IMR-90 (cell line): ENCODE data around the gene ZNF236. TPM values are rescaled to one million over a fixed set of nuclear protein-coding genes. Genes with fewer than 3 reads are reported as not detected.

Source experiments
- ATAC-seq: fragments of 200-7000 bp; cut with Tn5 transposase; 2 replicates; pipeline ENCODE4 v1.9.1; 2020; ENCODE audit warnings: low read depth, mild to moderate bottlenecking, moderate library complexity
- BruUV-seq: library from RNA; stranded (reverse); fragments of 400-500 nt; replicated peaks from 2 replicates; lab custom pipeline; 2021; lab: Mats Ljungman, UMichigan
- CTCF ChIA-PET: fragments of 300-600 bp; formaldehyde crosslinking; extraction: SDS; loops from one replicate; lab custom pipeline; 2021; ENCODE audit warnings: antibody characterized with exemption; lab: Yijun Ruan, JAX
- POLR2A ChIA-PET: fragments of 300-600 bp; sonication (Branson Sonifier 250); formaldehyde crosslinking; loops from one replicate; lab custom pipeline; 2022; ENCODE audit warnings: antibody characterized with exemption; ENCODE audit not compliant: unreplicated experiment; lab: Charles Lee
- DNase-seq: peaks from one replicate; pipeline ENCODE4 v3.0.0; 2013
- H2AFZ ChIP-seq: replicated peaks from 2 replicates; pipeline ENCODE3; 2013; ENCODE audit warnings: low read length, mild to moderate bottlenecking; ENCODE audit not compliant: poor library complexity
- H2AK5ac ChIP-seq: 2 replicates; pipeline ENCODE4 v1.6.1; 2013; ENCODE audit warnings: low read depth, low read length, inconsistent platforms
- H2AK9ac ChIP-seq: replicated peaks from 2 replicates; pipeline ENCODE3; 2013; ENCODE audit warnings: mild to moderate bottlenecking, low read depth, low read length, moderate library complexity; ENCODE audit not compliant: poor library complexity
- H2BK120ac ChIP-seq: 2 replicates; pipeline ENCODE4 v1.6.1; 2013; ENCODE audit warnings: low read depth, low read length, inconsistent platforms
- H2BK15ac ChIP-seq: 3 replicates; pipeline ENCODE4 v1.6.1; 2013; ENCODE audit warnings: low read depth, low read length, inconsistent platforms
- H2BK20ac ChIP-seq: 2 replicates; pipeline ENCODE4 v1.6.1; 2013; ENCODE audit warnings: low read depth, mild to moderate bottlenecking, inconsistent platforms, low read length, moderate library complexity
- H2BK5ac ChIP-seq: 2 replicates; pipeline ENCODE4 v1.6.1; 2013; ENCODE audit warnings: mild to moderate bottlenecking, low read depth, low read length, inconsistent platforms; ENCODE audit not compliant: poor library complexity, severe bottlenecking
- H3K14ac ChIP-seq: replicated peaks from 2 replicates; pipeline ENCODE4 v1.6.1; 2013; ENCODE audit warnings: low read depth, low read length, inconsistent platforms
- H3K18ac ChIP-seq: 2 replicates; pipeline ENCODE4 v1.6.1; 2013; ENCODE audit warnings: low read depth, low read length, control low read depth
- H3K23ac ChIP-seq: 2 replicates; pipeline ENCODE4 v1.6.1; 2013; ENCODE audit warnings: low read depth, low read length, inconsistent platforms
- H3K27ac ChIP-seq: 2 replicates; pipeline ENCODE4 v1.5.1; 2013; ENCODE audit warnings: mild to moderate bottlenecking, control low read depth, low read length; ENCODE audit not compliant: insufficient read depth
- H3K27me3 ChIP-seq: 2 replicates; pipeline ENCODE4 v1.6.1; 2013; ENCODE audit warnings: low read length; ENCODE audit not compliant: control insufficient read depth, insufficient read depth
- H3K36me3 ChIP-seq: 2 replicates; pipeline ENCODE4 v1.6.1; 2013; ENCODE audit warnings: low read length, mixed read lengths; ENCODE audit not compliant: control insufficient read depth, insufficient read depth
- H3K4ac ChIP-seq: 2 replicates; pipeline ENCODE4 v1.6.1; 2013; ENCODE audit warnings: low read depth, low read length, inconsistent platforms
- H3K4me1 ChIP-seq: 2 replicates; pipeline ENCODE4 v1.6.1; 2013; ENCODE audit warnings: low read length, mixed read lengths; ENCODE audit not compliant: control insufficient read depth, insufficient read depth
- H3K4me2 ChIP-seq: 2 replicates; pipeline ENCODE4 v1.6.1; 2013; ENCODE audit warnings: low read depth, mild to moderate bottlenecking, control low read depth, low read length, moderate library complexity
- H3K4me3 ChIP-seq: 2 replicates; pipeline ENCODE4 v1.5.1; 2013; ENCODE audit warnings: low read depth, mild to moderate bottlenecking, control low read depth, low read length, moderate library complexity; ENCODE audit not compliant: insufficient read depth
- H3K56ac ChIP-seq: 2 replicates; pipeline ENCODE4 v1.6.1; 2013; ENCODE audit warnings: low read length, inconsistent platforms; ENCODE audit not compliant: insufficient read depth; ENCODE audit errors: extremely low read depth
- H3K79me1 ChIP-seq, 2 experiments: 2 replicates each; pipeline ENCODE4 v1.6.1; 2013; ENCODE audit warnings: low read length in 2 of 2, inconsistent platforms in 1 of 2, low read depth in 1 of 2
- H3K9ac ChIP-seq: 2 replicates; pipeline ENCODE4 v1.6.1; 2013; ENCODE audit warnings: low read depth, low read length, control low read depth
- H3K9me1 ChIP-seq: 2 replicates; pipeline ENCODE4 v1.6.1; 2013; ENCODE audit warnings: low read length, inconsistent platforms; ENCODE audit not compliant: insufficient read depth
- H3K9me3 ChIP-seq: 2 replicates; pipeline ENCODE4 v1.6.1; 2013; ENCODE audit warnings: low read length; ENCODE audit not compliant: control insufficient read depth, insufficient read depth
- H4K20me1 ChIP-seq: 2 replicates; pipeline ENCODE4 v1.6.1; 2013; ENCODE audit warnings: low read length, inconsistent platforms; ENCODE audit not compliant: insufficient read depth
- H4K5ac ChIP-seq: 2 replicates; pipeline ENCODE4 v1.6.1; 2013; ENCODE audit warnings: mild to moderate bottlenecking, low read depth, low read length, control low read depth
- H4K8ac ChIP-seq, 2 experiments: 2 replicates each; pipeline ENCODE4 v1.6.1; 2013; ENCODE audit warnings: low read depth in 2 of 2, low read length in 2 of 2, control low read depth in 1 of 2, inconsistent platforms in 1 of 2
- H4K91ac ChIP-seq: 2 replicates; pipeline ENCODE4 v1.6.1; 2013; ENCODE audit warnings: low read depth, low read length, inconsistent platforms; ENCODE audit not compliant: insufficient read depth
- BHLHE40 ChIP-seq: fragments of 150-350 bp; IDR thresholded peaks from 2 replicates; pipeline ENCODE4 v1.6.1; 2016; ENCODE audit warnings: mild to moderate bottlenecking, low read depth, low read length
- CEBPB ChIP-seq: IDR thresholded peaks from 2 replicates; pipeline ENCODE4 v1.6.1; 2012; ENCODE audit warnings: low read depth, low read length, improper control_type of control experiment
- CHD1 ChIP-seq: IDR thresholded peaks from 2 replicates; pipeline ENCODE4 v1.6.1; 2012; ENCODE audit warnings: low read depth, low read length, improper control_type of control experiment
- CTCF ChIP-seq: conservative IDR thresholded peaks from 2 replicates; pipeline ENCODE4 v1.5.1; 2012; ENCODE audit warnings: mild to moderate bottlenecking, low read depth, low read length, improper control_type of control experiment
- ELK1 ChIP-seq: fragments of 150-350 bp; IDR thresholded peaks from 2 replicates; pipeline ENCODE4 v1.6.1; 2016; ENCODE audit warnings: low read depth, mild to moderate bottlenecking, low read length, moderate library complexity, borderline replicate concordance
- FOS ChIP-seq: fragments of 150-350 bp; IDR thresholded peaks from 2 replicates; pipeline ENCODE4 v1.6.1; 2016; ENCODE audit warnings: low read depth, low read length
- MAZ ChIP-seq: IDR thresholded peaks from 2 replicates; pipeline ENCODE4 v1.6.1; 2012; ENCODE audit warnings: low read depth, mild to moderate bottlenecking, low read length, improper control_type of control experiment, moderate library complexity, borderline replicate concordance
- MXI1 ChIP-seq: IDR thresholded peaks from 2 replicates; pipeline ENCODE4 v1.6.1; 2012; ENCODE audit warnings: low read depth, mild to moderate bottlenecking, low read length, moderate library complexity, borderline replicate concordance
- NFE2L2 ChIP-seq: fragments of 150-350 bp; IDR thresholded peaks from 2 replicates; pipeline ENCODE4 v1.6.1; 2016; ENCODE audit warnings: low read depth, mild to moderate bottlenecking, low read length
- POLR2A ChIP-seq: IDR thresholded peaks from 2 replicates; pipeline ENCODE4 v1.6.1; 2012; ENCODE audit warnings: mild to moderate bottlenecking, low read depth, low read length
- RAD21 ChIP-seq: IDR thresholded peaks from 2 replicates; pipeline ENCODE4 v1.6.1; 2012; ENCODE audit warnings: low read length, improper control_type of control experiment
- RFX5 ChIP-seq: IDR thresholded peaks from 2 replicates; pipeline ENCODE4 v1.8.0; 2012; ENCODE audit warnings: low read depth, mild to moderate bottlenecking, low read length, moderate library complexity
- SMC3 ChIP-seq: fragments of 150-350 bp; IDR thresholded peaks from 2 replicates; pipeline ENCODE4 v1.6.1; 2016; ENCODE audit warnings: low read depth, mild to moderate bottlenecking, antibody characterized with exemption, low read length, moderate library complexity
- USF2 ChIP-seq: fragments of 150-350 bp; IDR thresholded peaks from 2 replicates; pipeline ENCODE4 v1.6.1; 2017; ENCODE audit warnings: mild to moderate bottlenecking, antibody characterized with exemption, low read length, low read depth
- WGBS, 2 experiments: methylation state at CpG; one replicate each; pipeline versions ENCODE4 v1.1.5 to v1.1.7; 2013; ENCODE audit warnings: missing lambda C conversion rate in 2 of 2; ENCODE audit not compliant: insufficient read length in 1 of 2; ENCODE audit errors: extremely low coverage in 2 of 2; 5-methylcytosine and 5-hydroxymethylcytosine counted together
- dilution Hi-C: fragments of 300-500 bp; cut with HindIII; formaldehyde crosslinking; loops from one replicate; pipeline ENCODE4 v1.14.3; 2018; ENCODE audit warnings: low sequenced_read_pairs; ENCODE audit not compliant: unreplicated experiment
- in situ Hi-C: fragments of 300-500 bp; cut with MboI; formaldehyde crosslinking; loops from 3 replicates; pipeline ENCODE4 v1.14.3; 2019; ENCODE audit warnings: low sequenced_read_pairs, inconsistent platforms, mixed read lengths
- intact Hi-C: fragments of 100-400 bp; cut with micrococcal nuclease; formaldehyde crosslinking; loops from 2 replicates; pipeline ENCODE4 v1.10.0; 2022
- polyA plus RNA-seq, 3 experiments: library from polyadenylated mRNA; depleted of rRNA; stranded (reverse); fragments of >200 nt; gene quantifications; 2 replicates each; pipeline ENCODE4 v1.2.3, GENCODE V29; 2012; ENCODE audit warnings: low replicate concordance in 1 of 3
- total RNA-seq: library from RNA; depleted of rRNA; stranded (reverse); fragments of >200 nt; gene quantifications from 2 replicates; pipeline ENCODE4 v1.2.3, GENCODE V29; 2012

Gene ZNF236
- total and polyA plus RNA-seq, 2 of the 4 experiments (the other 2 are of a cell fraction) = 3.6 to 9.7 TPM

GRCh38 chr18:76772665-76773064 lies 49.7 kb upstream of the ZNF236 start:
- no TSS peak for BruUV-seq
- no peak for ATAC-seq
- H2AK9ac ChIP-seq = no peak overlapping the region

More at GRCh38 chr18:76772665-76773064, 49.7 kb upstream of the ZNF236 start:
- H4K91ac ChIP-seq = no peak overlapping the region
- no peak overlapping the region for H3K4ac ChIP-seq
- no peaks in the 10 kb centered on the region for H3K4me1 ChIP-seq
- no peak overlapping the region for H3K14ac ChIP-seq
- WGBS, 2 experiments = 91% methylated on average over 8 of the region's 8 CpGs; no CpG with 5 or more reads in 1 of the 2 experiments
- H4K8ac ChIP-seq = no peak overlapping the region
- H3K18ac ChIP-seq = no peak overlapping the region
- H2BK20ac ChIP-seq = no peak overlapping the region
- H3K79me1 ChIP-seq = no peaks in the 10 kb centered on the region
- no peaks in the 10 kb centered on the region for H4K20me1 ChIP-seq
- DNase-seq = no peak
- H3K36me3 ChIP-seq = no peaks in the 10 kb centered on the region
- no peak overlapping the region for H3K9ac ChIP-seq
- dilution Hi-C loops (no loop called here), intact Hi-C loops (no loop called here), in situ Hi-C loops (no loop called here)
- no peak overlapping the region for H2AFZ ChIP-seq
- CTCF ChIA-PET = interaction anchor here (0.6 kb wide), 1 partner anchor 27 kb away, joined by 5 read pairs; no protein-coding TSS in a partner anchor
- no peak overlapping the region for H3K27ac ChIP-seq
- no peak overlapping the region for H3K56ac ChIP-seq
- no peak overlapping the region for H3K23ac ChIP-seq
- POLR2A ChIA-PET = no interaction called here
- TF ChIP-seq MAZ (no peak), USF2 (no peak), MXI1 (no peak), CEBPB (no peak), CTCF (no peak), NFE2L2 (no peak), ELK1 (no peak), RAD21 (no peak), BHLHE40 (no peak), FOS (no peak), CHD1 (no peak), POLR2A (no peak), RFX5 (no peak), SMC3 (no peak)
- H3K9me1 ChIP-seq = no peaks in the 10 kb centered on the region
- H3K4me2 ChIP-seq = no peak overlapping the region
- H2AK5ac ChIP-seq = no peak overlapping the region
- no peak overlapping the region for H4K5ac ChIP-seq
- no peak overlapping the region for H3K4me3 ChIP-seq
- no peak overlapping the region for H2BK5ac ChIP-seq
- no peak overlapping the region for H2BK15ac ChIP-seq
- no peaks in the 10 kb centered on the region; the same call in 1 of the 2 replicates for H3K9me3 ChIP-seq
- no peak overlapping the region for H2BK120ac ChIP-seq
- H3K27me3 ChIP-seq = peaks cover 6% of the 10 kb centered on the region
